Measurements from ENCODE around the gene FAM107B. TPM values are rescaled to one million over a fixed set of nuclear protein-coding genes. Genes with fewer than 3 reads are reported as not detected.

Gene FAM107B
- total RNA-seq, 4 donors from 2014 or later: 31.5 to 59.0 (median 39.3) TPM

DNA sequence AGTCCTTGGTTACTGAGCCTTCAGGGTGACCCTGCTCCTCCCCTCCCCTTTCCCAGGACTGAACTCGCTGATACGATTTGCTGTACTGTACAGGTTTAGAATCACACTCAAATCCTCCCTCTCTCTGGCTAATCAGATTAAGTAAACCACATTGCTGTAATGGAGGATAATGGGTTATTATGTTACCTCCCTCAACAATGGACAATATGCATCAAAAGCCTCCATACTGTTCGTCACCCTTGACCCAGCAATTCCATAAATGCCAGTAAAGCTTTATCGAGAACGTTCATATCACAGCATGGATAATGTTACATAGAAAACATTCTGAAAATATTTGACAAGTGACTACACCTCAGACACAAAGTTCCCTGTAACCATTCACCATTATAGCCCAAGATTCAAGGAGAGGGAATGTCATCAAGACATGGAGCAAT lies 61.7 kb downstream of the FAM107B start:
- TF ChIP-seq, protein P1, sequence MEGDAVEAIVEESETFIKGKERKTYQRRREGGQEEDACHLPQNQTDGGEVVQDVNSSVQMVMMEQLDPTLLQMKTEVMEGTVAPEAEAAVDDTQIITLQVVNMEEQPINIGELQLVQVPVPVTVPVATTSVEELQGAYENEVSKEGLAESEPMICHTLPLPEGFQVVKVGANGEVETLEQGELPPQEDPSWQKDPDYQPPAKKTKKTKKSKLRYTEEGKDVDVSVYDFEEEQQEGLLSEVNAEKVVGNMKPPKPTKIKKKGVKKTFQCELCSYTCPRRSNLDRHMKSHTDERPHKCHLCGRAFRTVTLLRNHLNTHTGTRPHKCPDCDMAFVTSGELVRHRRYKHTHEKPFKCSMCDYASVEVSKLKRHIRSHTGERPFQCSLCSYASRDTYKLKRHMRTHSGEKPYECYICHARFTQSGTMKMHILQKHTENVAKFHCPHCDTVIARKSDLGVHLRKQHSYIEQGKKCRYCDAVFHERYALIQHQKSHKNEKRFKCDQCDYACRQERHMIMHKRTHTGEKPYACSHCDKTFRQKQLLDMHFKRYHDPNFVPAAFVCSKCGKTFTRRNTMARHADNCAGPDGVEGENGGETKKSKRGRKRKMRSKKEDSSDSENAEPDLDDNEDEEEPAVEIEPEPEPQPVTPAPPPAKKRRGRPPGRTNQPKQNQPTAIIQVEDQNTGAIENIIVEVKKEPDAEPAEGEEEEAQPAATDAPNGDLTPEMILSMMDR (IDR thresholded peaks at IDR 0.05; ENCODE audit: low read depth): no peak

DNA sequence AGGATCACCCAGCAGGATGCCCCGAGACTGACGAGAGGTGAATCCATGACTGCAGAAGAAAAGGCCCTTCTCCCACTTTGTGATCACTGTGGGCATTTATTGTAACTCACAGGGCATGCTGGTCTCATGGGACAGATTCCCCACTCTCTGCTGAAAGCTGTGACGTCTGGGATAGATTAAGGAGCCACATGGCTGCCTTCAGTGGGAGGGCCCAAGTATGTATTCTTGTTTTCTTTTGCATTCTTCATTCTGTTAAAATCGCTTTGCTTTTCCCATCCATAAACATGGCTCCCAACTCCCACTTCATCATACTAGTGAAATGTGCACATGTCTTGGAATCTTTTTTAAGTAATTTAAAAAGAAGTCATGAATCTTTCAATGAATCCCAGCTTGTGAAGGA lies 67.2 kb downstream of the FAM107B start:
- TF ChIP-seq, protein P1 (IDR thresholded peaks at IDR 0.05; ENCODE audit: low read depth): no peak

DNA sequence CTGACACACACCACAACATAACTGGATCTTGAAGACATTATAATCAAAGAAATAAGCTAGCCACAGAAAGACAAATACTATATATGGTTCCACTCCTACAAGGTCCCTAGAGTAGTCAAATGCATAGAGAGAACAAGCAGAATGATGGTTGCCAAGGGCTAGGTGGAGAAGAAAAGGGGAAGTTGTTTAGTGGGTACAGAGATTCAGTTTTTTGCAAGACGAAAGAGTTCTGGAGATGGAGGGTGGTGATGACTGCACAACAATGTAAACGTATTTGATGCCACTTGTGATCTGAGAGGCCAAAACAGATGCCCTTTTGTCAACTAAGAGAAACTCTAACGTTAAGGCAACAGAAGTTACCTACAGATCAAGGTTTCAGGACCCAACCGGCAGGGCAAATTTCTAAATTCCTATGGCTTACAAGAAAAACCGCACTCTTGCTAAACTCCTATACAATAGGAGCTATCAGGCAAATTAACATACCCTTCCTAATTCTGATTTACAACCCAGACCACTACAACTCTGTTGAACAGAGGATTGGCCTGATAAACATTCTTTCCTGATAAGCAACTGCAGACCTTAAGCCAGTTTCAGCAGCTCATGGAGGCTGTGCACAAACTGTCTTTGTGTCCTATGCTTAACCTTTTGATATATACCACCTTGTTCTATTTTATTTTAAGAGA lies 69.0 kb downstream of the FAM107B start:
- TF ChIP-seq, protein P1 (IDR thresholded peaks at IDR 0.05; ENCODE audit: low read depth): no peak

DNA sequence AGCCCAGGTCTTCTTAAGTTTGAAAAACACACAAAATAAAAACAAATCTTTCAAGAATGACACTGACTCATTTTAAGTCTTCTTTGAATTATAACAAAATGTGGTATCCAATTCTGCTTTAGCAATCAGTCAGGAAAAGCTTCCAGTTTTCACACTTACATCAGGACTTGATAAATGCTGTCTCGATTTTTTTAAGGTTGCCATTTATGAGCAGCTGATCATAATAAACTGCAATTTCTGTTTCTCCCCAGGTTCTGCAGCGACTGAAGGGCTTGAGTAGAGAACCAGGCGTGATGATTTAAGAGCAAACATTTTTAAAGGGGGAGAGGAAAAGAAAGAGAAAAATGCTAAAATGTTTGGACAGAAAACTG lies 71.1 kb downstream of the FAM107B start:
- TF ChIP-seq, protein P1 (IDR thresholded peaks at IDR 0.05; ENCODE audit: low read depth): no peak

DNA sequence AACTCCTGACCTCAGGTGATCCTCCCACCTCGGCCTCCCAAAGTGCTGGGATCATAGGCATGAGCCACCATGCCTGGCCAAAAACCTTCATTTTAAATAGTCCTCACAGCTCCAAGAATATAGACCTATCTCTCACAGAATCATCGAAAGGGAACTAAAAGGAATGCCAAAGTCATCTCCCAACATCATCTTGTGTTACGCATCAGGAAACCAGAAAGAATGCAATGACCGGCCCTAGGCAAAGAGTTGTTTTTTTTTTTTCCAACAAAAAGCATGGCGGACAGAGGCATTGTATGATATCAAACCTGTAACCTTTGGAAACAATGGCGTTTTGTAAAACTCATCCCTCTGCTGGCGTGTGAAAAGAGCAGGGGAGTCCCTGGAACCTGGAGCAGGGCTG lies 73.2 kb downstream of the FAM107B start:
- TF ChIP-seq, protein P1 (IDR thresholded peaks at IDR 0.05; ENCODE audit: low read depth): no peak

DNA sequence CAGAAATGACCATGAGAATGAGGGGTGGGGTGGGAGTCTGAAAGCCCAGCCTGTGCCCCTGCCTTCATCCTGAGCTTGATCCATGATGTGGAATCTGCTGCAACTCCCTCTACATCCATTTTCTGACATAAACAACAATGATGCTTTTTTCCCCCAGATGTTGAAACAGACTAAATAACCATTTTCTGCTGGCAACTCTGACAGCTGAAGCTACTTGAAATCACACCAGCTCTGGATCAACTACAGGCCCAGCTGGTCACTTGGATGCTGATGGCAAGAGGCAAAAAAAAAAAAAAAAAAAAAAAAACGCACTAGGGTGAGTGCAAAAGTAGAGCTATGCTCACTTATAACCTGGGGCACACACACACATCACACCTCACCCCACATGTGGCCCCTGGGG lies 74.2 kb downstream of the FAM107B start:
- TF ChIP-seq, protein P1 (IDR thresholded peaks at IDR 0.05; ENCODE audit: low read depth): no peak

DNA sequence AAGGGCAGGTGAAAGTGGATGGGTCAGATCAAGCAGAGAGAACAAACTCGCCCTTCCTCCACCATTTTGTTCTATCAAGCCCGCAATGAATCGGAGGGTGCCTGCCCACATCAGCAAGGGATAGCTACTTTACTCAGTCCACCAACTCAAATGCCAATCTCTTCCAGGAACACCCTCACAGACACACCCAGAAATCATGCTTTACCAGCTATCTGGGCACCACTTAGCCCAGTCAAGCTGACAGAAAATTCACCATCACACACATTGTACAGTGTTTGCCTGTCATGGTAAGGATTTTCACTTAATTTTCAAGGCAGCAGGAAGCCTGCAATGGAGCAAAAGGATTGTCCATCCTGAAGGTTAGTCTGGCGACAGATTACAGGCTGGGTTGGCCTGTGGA lies 75.2 kb downstream of the FAM107B start:
- TF ChIP-seq, protein P1 (IDR thresholded peaks at IDR 0.05; ENCODE audit: low read depth): no peak

Data from subcutaneous adipose tissue (tissue), 4 donors.